Neural cell (in vitro differentiated cells): ENCODE measurements around the gene OTULIN. TPM values are rescaled to one million over a fixed set of nuclear protein-coding genes. Genes with fewer than 3 reads are reported as not detected.

Experiments used
- H2AFZ ChIP-seq: fragments of 200-600, 300-800 bp; sonication (generic), shearing (Covaris generic); 2 replicates; pipeline ENCODE4 v1.6.0; 2014; ENCODE audit warnings: low read depth, mild to moderate bottlenecking, antibody characterized with exemption, low read length, moderate library complexity
- H3F3A ChIP-seq: fragments of 200-600 bp; shearing (Covaris generic); 2 replicates; pipeline ENCODE4 v1.6.1; 2016; ENCODE audit warnings: mild to moderate bottlenecking, moderate library complexity, mixed read lengths, antibody characterized with exemption, low read length; ENCODE audit not compliant: insufficient read depth, poor library complexity, severe bottlenecking
- H3K27ac ChIP-seq: fragments of 200-600, 300-800 bp; sonication (generic), shearing (Covaris generic); 2 replicates; pipeline ENCODE4 v1.5.1; 2014; ENCODE audit warnings: mild to moderate bottlenecking, low read length, moderate library complexity
- H3K27me3 ChIP-seq: fragments of 300-800, 200-600 bp; sonication (generic), shearing (Covaris generic); 2 replicates; pipeline ENCODE4 v1.6.0; 2014; ENCODE audit warnings: mild to moderate bottlenecking, low read depth, low read length, moderate library complexity; ENCODE audit not compliant: insufficient read depth
- H3K36me3 ChIP-seq: fragments of 300-800, 200-600 bp; sonication (generic), shearing (Covaris generic); 2 replicates; pipeline ENCODE4 v1.5.1; 2014; ENCODE audit warnings: mild to moderate bottlenecking, antibody characterized with exemption, low read length, moderate library complexity; ENCODE audit not compliant: insufficient read depth
- H3K4me2 ChIP-seq: fragments of 300-800, 200-600 bp; sonication (generic), shearing (Covaris generic); 2 replicates; pipeline ENCODE4 v1.6.0; 2014; ENCODE audit warnings: mild to moderate bottlenecking, low read length
- H3K4me3 ChIP-seq: fragments of 300-800, 200-600 bp; sonication (generic), shearing (Covaris generic); 2 replicates; pipeline ENCODE4 v1.5.1; 2014; ENCODE audit warnings: mild to moderate bottlenecking, low read length, moderate library complexity
- H3K79me2 ChIP-seq: fragments of 200-600 bp; shearing (Covaris generic); replicated peaks from 2 replicates; pipeline ENCODE4 v1.6.0; 2014; ENCODE audit warnings: mild to moderate bottlenecking, low read length, moderate library complexity; ENCODE audit not compliant: insufficient read depth
- H3K9ac ChIP-seq: fragments of 300-800, 200-600 bp; sonication (generic), shearing (Covaris generic); 2 replicates; pipeline ENCODE4 v1.6.1; 2016; ENCODE audit warnings: mild to moderate bottlenecking, low read length, mixed read lengths
- H3K9me2 ChIP-seq: fragments of 200-600 bp; shearing (Covaris generic); 2 replicates; pipeline ENCODE4 v1.6.1; 2016; ENCODE audit warnings: mild to moderate bottlenecking, low read length, mixed read lengths; ENCODE audit not compliant: insufficient read depth
- H3K9me3 ChIP-seq: fragments of 200-600, 300-800 bp; sonication (generic), shearing (Covaris generic); 2 replicates; pipeline ENCODE4 v1.6.1; 2016; ENCODE audit warnings: mild to moderate bottlenecking, mixed run types, low read length, moderate library complexity, mixed read lengths
- H4K20me1 ChIP-seq: fragments of 200-600 bp; shearing (Covaris generic); 2 replicates; pipeline ENCODE4 v1.6.1; 2016; ENCODE audit warnings: mild to moderate bottlenecking, mixed run types; ENCODE audit not compliant: insufficient read depth
- EP300 ChIP-seq: fragments of 450-650 bp; conservative IDR thresholded peaks from 2 replicates; pipeline ENCODE4 v1.6.1; 2014; ENCODE audit warnings: antibody characterized with exemption, mild to moderate bottlenecking, moderate library complexity; ENCODE audit not compliant: poor library complexity, severe bottlenecking
- EZH2 ChIP-seq: fragments of 200-600, 300-800 bp; shearing (Covaris generic), sonication (generic); IDR thresholded peaks from 2 replicates; pipeline ENCODE4 v1.6.1; 2014; ENCODE audit warnings: antibody characterized with exemption, low read length, borderline replicate concordance, mild to moderate bottlenecking; ENCODE audit not compliant: insufficient read depth, poor library complexity, severe bottlenecking
- MXI1 ChIP-seq: fragments of 450-650 bp; conservative IDR thresholded peaks from 2 replicates; pipeline ENCODE4 v1.6.1; 2014; ENCODE audit warnings: antibody characterized with exemption, mild to moderate bottlenecking; ENCODE audit not compliant: poor library complexity, severe bottlenecking
- POLR2AphosphoS5 ChIP-seq: IDR thresholded peaks from 2 replicates; pipeline ENCODE4 v1.6.1; 2012
- RAD21 ChIP-seq: fragments of 450-650 bp; conservative IDR thresholded peaks from 2 replicates; pipeline ENCODE4 v1.6.1; 2014; ENCODE audit warnings: antibody characterized with exemption, mild to moderate bottlenecking, moderate library complexity
- SMC3 ChIP-seq: fragments of 450-650 bp; conservative IDR thresholded peaks from 2 replicates; pipeline ENCODE4 v1.6.1; 2014; ENCODE audit warnings: antibody characterized with exemption, mild to moderate bottlenecking, moderate library complexity; ENCODE audit not compliant: poor library complexity
- TAF1 ChIP-seq: IDR thresholded peaks from 2 replicates; pipeline ENCODE4 v1.6.1; 2012; ENCODE audit warnings: low read depth
- polyA plus RNA-seq: library from polyadenylated mRNA; depleted of rRNA; stranded (reverse); fragments of >200 nt; gene quantifications from 2 replicates; pipeline ENCODE4 v1.2.3, GENCODE V29; 2014
- TF ChIP-seq, protein P1 (sequence below): IDR thresholded peaks from 2 replicates; pipeline ENCODE4 v1.6.1; 2012; ENCODE audit warnings: borderline replicate concordance
- TF ChIP-seq, protein P2 (sequence below): fragments of 450-650 bp; IDR thresholded peaks from 2 replicates; pipeline ENCODE4 v1.5.1; 2014; ENCODE audit warnings: antibody characterized with exemption, mild to moderate bottlenecking, moderate library complexity; ENCODE audit not compliant: poor library complexity, severe bottlenecking

OTULIN gene
- polyA plus RNA-seq, 1 donor from 2014 or later = 19.9 TPM

DNA sequence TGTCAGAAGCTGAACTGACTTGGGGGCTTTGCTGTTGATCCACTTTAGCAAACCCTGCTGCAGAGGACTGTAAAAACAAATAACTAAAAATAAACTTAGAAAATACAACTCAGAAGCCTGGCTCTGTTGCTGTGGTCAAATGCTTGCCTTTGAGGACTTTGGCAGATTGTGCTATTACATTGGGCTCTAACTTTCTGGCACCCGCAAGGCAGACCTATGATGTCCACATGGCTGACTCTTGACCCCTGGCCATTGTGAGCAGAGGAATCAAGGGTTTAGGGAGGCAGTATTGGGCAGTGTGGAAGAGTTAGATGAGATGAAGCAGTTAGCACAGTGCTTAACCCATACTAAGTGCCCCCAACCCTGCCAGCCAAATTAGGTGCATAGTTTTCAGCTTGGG lies 34.0 kb downstream of the OTULIN start:
- H3K27me3 ChIP-seq = no peaks in the 10 kb centered on the region
- H2AFZ ChIP-seq = no peak overlapping the region
- no peaks in the 10 kb centered on the region for H3K9me2 ChIP-seq
- no peaks in the 10 kb centered on the region for H3K9me3 ChIP-seq
- no peak overlapping the region for H3K4me3 ChIP-seq
- H4K20me1 ChIP-seq = no peaks in the 10 kb centered on the region
- no peak overlapping the region for H3K4me2 ChIP-seq
- TF ChIP-seq EZH2 (no peak), EP300 (no peak), POLR2AphosphoS5 (no peak), TAF1 (no peak), MXI1 (no peak), SMC3 (no peak), RAD21 (no peak)
- TF ChIP-seq, protein P1, sequence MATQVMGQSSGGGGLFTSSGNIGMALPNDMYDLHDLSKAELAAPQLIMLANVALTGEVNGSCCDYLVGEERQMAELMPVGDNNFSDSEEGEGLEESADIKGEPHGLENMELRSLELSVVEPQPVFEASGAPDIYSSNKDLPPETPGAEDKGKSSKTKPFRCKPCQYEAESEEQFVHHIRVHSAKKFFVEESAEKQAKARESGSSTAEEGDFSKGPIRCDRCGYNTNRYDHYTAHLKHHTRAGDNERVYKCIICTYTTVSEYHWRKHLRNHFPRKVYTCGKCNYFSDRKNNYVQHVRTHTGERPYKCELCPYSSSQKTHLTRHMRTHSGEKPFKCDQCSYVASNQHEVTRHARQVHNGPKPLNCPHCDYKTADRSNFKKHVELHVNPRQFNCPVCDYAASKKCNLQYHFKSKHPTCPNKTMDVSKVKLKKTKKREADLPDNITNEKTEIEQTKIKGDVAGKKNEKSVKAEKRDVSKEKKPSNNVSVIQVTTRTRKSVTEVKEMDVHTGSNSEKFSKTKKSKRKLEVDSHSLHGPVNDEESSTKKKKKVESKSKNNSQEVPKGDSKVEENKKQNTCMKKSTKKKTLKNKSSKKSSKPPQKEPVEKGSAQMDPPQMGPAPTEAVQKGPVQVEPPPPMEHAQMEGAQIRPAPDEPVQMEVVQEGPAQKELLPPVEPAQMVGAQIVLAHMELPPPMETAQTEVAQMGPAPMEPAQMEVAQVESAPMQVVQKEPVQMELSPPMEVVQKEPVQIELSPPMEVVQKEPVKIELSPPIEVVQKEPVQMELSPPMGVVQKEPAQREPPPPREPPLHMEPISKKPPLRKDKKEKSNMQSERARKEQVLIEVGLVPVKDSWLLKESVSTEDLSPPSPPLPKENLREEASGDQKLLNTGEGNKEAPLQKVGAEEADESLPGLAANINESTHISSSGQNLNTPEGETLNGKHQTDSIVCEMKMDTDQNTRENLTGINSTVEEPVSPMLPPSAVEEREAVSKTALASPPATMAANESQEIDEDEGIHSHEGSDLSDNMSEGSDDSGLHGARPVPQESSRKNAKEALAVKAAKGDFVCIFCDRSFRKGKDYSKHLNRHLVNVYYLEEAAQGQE = no peak
- TF ChIP-seq, protein P2, sequence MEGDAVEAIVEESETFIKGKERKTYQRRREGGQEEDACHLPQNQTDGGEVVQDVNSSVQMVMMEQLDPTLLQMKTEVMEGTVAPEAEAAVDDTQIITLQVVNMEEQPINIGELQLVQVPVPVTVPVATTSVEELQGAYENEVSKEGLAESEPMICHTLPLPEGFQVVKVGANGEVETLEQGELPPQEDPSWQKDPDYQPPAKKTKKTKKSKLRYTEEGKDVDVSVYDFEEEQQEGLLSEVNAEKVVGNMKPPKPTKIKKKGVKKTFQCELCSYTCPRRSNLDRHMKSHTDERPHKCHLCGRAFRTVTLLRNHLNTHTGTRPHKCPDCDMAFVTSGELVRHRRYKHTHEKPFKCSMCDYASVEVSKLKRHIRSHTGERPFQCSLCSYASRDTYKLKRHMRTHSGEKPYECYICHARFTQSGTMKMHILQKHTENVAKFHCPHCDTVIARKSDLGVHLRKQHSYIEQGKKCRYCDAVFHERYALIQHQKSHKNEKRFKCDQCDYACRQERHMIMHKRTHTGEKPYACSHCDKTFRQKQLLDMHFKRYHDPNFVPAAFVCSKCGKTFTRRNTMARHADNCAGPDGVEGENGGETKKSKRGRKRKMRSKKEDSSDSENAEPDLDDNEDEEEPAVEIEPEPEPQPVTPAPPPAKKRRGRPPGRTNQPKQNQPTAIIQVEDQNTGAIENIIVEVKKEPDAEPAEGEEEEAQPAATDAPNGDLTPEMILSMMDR = no peak
- no peak overlapping the region for H3K9ac ChIP-seq
- no peaks in the 10 kb centered on the region for H3F3A ChIP-seq
- peaks cover under 1% of the 10 kb centered on the region for H3K36me3 ChIP-seq
- H3K27ac ChIP-seq = no peak overlapping the region
- no peaks in the 10 kb centered on the region for H3K79me2 ChIP-seq

DNA sequence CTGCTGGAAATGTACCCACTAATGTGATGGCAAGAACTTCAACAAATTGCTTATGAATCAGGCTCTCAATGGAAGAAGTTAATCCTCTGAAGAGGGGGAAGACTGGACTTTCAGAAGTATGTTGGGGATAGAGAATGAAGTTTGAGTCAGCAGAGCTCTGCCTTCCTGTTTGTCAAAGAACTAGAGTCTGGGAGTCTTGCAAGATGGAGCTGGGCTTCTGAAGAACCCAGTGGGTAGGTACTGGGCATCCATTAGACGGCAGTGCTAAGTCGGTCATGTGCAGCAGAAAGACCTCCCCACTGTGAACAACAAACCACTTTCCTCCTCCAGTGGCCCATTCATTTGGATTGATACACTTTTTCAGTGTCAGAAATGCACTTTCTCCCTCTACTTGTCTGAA lies 34.6 kb downstream of the OTULIN start:
- Histone ChIP-seq H3K9ac (no peak overlapping the region), H3K9me3 (no peaks in the 10 kb centered on the region), H3K27me3 (no peaks in the 10 kb centered on the region), H3K36me3 (no peaks in the 10 kb centered on the region), H3K79me2 (no peaks in the 10 kb centered on the region), H2AFZ (no peak overlapping the region), H3F3A (no peaks in the 10 kb centered on the region), H3K27ac (no peak overlapping the region), H3K4me3 (no peak overlapping the region), H3K9me2 (no peaks in the 10 kb centered on the region), H4K20me1 (no peaks in the 10 kb centered on the region), H3K4me2 (no peak overlapping the region)
- TF ChIP-seq POLR2AphosphoS5 = no peak
- TF ChIP-seq TAF1 = no peak
- TF ChIP-seq, protein P2 = no peak
- no peak for TF ChIP-seq EZH2
- TF ChIP-seq, protein P1 = no peak
- TF ChIP-seq EP300 = no peak
- no peak for TF ChIP-seq RAD21
- TF ChIP-seq SMC3 = no peak
- no peak for TF ChIP-seq MXI1
